ENCODE measurements around the gene PCK2.

GRCh38 chr14:24072436-24072835 lies 21.7 kb upstream of the PCK2 start:
- TF ChIP-seq EGR1 (IDR thresholded peaks at IDR 0.05) (no peak), MAX (IDR thresholded peaks at IDR 0.05) (no peak), USF1 (IDR thresholded peaks at IDR 0.05) (no peak), CEBPB (IDR thresholded peaks at IDR 0.05) (no peak), CREB1 (IDR thresholded peaks at IDR 0.05; ENCODE audit: low read depth) (no peak), EP300 (IDR thresholded peaks at IDR 0.05; ENCODE audit: borderline replicate concordance) (no peak), NFIC (IDR thresholded peaks at IDR 0.05) (no peak), FOXM1 (IDR thresholded peaks at IDR 0.05; ENCODE audit: borderline replicate concordance, low read depth) (no peak), TAF1 (IDR thresholded peaks at IDR 0.05; ENCODE audit: low read depth) (no peak), REST (IDR thresholded peaks at IDR 0.05; ENCODE audit: low read depth) (no peak), YY1 (IDR thresholded peaks at IDR 0.05; ENCODE audit: low read depth) (no peak), TEAD4 (IDR thresholded peaks at IDR 0.05) (no peak)
